ENCODE measurements around the gene OASL.

The OASL gene

DNA sequence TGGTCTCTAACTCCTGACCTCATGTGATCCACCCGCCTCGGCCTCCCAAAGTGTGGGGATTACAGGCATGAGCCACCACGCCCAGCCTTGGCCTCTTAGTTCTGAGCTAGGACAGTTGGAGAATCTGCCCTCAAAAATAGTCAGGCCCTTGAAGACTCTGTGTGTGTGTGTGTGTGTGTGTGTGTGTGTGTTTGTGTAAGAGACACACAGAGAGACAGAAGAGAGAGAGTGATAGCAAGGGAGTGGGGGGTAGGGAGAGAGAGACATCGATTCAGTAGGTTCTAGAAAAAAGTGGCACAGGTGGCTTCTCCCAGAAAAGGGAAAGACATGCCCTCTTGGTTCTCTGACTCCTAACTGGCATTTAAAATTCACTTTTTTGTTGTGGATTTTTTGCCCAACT is 55.3 kb downstream of the OASL start (continued):
- TF ChIP-seq ZNF169 (tag by site-specific recombination; IDR thresholded peaks at IDR 0.05), result no peak
- TF ChIP-seq, protein P1, sequence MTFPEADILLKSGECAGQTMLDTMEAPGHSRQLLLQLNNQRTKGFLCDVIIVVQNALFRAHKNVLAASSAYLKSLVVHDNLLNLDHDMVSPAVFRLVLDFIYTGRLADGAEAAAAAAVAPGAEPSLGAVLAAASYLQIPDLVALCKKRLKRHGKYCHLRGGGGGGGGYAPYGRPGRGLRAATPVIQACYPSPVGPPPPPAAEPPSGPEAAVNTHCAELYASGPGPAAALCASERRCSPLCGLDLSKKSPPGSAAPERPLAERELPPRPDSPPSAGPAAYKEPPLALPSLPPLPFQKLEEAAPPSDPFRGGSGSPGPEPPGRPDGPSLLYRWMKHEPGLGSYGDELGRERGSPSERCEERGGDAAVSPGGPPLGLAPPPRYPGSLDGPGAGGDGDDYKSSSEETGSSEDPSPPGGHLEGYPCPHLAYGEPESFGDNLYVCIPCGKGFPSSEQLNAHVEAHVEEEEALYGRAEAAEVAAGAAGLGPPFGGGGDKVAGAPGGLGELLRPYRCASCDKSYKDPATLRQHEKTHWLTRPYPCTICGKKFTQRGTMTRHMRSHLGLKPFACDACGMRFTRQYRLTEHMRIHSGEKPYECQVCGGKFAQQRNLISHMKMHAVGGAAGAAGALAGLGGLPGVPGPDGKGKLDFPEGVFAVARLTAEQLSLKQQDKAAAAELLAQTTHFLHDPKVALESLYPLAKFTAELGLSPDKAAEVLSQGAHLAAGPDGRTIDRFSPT (tag by site-specific recombination; IDR thresholded peaks at IDR 0.05), result no peak
- TF ChIP-seq ZNF514 (tag by site-specific recombination; IDR thresholded peaks at IDR 0.05), result no peak
- no peak for TF ChIP-seq ZNF558 (tag by site-specific recombination; IDR thresholded peaks at IDR 0.05)
- TF ChIP-seq, protein P2, sequence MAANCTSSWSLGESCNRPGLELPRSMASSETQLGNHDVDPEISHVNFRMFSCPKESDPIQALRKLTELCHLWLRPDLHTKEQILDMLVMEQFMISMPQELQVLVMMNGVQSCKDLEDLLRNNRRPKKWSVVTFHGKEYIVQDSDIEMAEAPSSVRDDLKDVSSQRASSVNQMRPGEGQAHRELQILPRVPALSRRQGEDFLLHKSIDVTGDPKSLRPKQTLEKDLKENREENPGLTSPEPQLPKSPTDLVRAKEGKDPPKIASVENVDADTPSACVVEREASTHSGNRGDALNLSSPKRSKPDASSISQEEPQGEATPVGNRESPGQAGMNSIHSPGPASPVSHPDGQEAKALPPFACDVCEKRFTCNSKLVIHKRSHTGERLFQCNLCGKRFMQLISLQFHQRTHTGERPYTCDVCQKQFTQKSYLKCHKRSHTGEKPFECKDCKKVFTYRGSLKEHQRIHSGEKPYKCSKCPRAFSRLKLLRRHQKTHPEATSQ (tag by site-specific recombination; IDR thresholded peaks at IDR 0.05), result no peak

DNA sequence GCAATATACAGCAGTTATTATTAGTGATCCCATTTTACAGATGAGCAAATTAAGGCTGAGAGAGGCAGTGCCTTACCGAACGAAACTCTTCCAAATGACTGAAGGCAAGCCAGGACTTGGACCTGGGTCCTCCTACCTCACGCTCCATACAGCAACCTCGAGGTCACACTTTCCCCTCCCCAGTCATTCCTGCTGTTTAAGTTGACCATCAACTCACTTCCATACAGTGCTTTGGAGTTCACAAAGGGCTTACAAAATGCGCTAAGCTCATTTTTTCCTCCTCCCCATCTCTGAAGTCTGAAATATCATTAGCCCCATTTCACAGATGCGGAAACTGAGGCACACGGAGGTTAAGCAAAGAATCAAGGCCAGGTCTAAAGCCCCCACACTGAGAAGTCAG is 56.4 kb downstream of the OASL start:
- no peak for TF ChIP-seq ZNF121 (tag by site-specific recombination; IDR thresholded peaks at IDR 0.05)
- TF ChIP-seq, protein P3, sequence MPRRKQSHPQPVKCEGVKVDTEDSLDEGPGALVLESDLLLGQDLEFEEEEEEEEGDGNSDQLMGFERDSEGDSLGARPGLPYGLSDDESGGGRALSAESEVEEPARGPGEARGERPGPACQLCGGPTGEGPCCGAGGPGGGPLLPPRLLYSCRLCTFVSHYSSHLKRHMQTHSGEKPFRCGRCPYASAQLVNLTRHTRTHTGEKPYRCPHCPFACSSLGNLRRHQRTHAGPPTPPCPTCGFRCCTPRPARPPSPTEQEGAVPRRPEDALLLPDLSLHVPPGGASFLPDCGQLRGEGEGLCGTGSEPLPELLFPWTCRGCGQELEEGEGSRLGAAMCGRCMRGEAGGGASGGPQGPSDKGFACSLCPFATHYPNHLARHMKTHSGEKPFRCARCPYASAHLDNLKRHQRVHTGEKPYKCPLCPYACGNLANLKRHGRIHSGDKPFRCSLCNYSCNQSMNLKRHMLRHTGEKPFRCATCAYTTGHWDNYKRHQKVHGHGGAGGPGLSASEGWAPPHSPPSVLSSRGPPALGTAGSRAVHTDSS (tag by site-specific recombination; IDR thresholded peaks at IDR 0.05), result no peak
- TF ChIP-seq ZNF175 (tag by site-specific recombination; IDR thresholded peaks at IDR 0.05), result no peak
- no peak for TF ChIP-seq ZIC2 (tag by site-specific recombination; IDR thresholded peaks at IDR 0.05)
- no peak for TF ChIP-seq ZNF157 (tag by site-specific recombination; IDR thresholded peaks at IDR 0.05)
- TF ChIP-seq ZNF202 (tag by site-specific recombination; IDR thresholded peaks at IDR 0.05; ENCODE audit: borderline replicate concordance), result no peak
- TF ChIP-seq, protein P4, sequence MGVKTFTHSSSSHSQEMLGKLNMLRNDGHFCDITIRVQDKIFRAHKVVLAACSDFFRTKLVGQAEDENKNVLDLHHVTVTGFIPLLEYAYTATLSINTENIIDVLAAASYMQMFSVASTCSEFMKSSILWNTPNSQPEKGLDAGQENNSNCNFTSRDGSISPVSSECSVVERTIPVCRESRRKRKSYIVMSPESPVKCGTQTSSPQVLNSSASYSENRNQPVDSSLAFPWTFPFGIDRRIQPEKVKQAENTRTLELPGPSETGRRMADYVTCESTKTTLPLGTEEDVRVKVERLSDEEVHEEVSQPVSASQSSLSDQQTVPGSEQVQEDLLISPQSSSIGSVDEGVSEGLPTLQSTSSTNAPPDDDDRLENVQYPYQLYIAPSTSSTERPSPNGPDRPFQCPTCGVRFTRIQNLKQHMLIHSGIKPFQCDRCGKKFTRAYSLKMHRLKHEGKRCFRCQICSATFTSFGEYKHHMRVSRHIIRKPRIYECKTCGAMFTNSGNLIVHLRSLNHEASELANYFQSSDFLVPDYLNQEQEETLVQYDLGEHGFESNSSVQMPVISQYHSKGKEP (tag by site-specific recombination; IDR thresholded peaks at IDR 0.05), result no peak
- ChIA-PET POLR2A (interaction anchor here (1.2 kb wide), 1 partner anchor 18 kb away, joined by 3 read pairs; no protein-coding TSS in a partner anchor), CTCF (interaction anchor here (1.3 kb wide), 1 partner anchor 9 kb away, joined by 5 read pairs; no protein-coding TSS in a partner anchor)
- H3K27ac ChIP-seq (ENCODE audit: extremely low read depth, low read depth, low read length), result no peak overlapping the region
- H3K4me3 ChIP-seq (ENCODE audit: low read depth, low read length), result no peak overlapping the region
- no peaks in the 10 kb centered on the region for H3K9me3 ChIP-seq (ENCODE audit: control insufficient read depth, insufficient read depth, low read depth, low read length)
- H3K36me3 ChIP-seq (ENCODE audit: control insufficient read depth in 2 of 2, insufficient read depth in 1 of 2, low read length in 2 of 2), result no peaks in the 10 kb centered on the region
- H3K4me1 ChIP-seq (ENCODE audit: control insufficient read depth, insufficient read depth, low read length), result no peaks in the 10 kb centered on the region

DNA sequence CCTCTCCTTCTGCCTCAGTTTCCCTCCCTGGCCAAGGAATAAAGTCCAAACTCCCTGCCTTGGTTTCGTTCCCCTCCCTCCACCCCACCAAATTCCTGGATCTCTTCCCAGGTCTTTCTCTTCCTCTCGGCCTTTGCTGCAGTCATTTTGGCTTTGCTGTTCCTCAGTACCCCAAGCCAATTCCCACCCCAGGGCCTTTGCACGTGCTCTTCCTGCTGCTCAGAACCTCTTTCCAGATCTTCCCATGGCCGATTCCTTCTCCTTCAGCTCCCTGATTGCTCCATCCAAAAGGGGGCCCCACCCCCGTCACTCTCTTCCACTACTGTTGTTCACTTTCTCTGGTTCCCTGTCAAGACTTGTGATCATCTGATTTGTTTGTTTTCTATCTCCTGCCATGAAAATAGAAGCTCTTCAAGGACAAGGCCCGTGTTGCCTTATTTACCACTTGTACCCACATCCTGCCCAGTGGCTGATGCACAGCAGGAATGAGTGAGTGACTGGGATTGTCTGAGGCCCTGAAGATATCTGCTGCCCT is 57.6 kb downstream of the OASL start:
- H3K27ac ChIP-seq (ENCODE audit: extremely low read depth, low read depth, low read length), result no peak overlapping the region
- H3K4me3 ChIP-seq (ENCODE audit: low read depth, low read length), result no peak overlapping the region
- H3K4me1 ChIP-seq (ENCODE audit: control insufficient read depth, insufficient read depth, low read length), result no peaks in the 10 kb centered on the region
- ChIA-PET CTCF (interaction anchor here (0.6 to 1.6 kb wide), 3 partner anchors 10 to 24 kb away, joined by 4 to 8 read pairs (median 5); no protein-coding TSS in a partner anchor), POLR2A (interaction anchor here (0.6 kb wide), 1 partner anchor 316 kb away, joined by 5 read pairs; no protein-coding TSS in a partner anchor)
- no peaks in the 10 kb centered on the region for H3K9me3 ChIP-seq (ENCODE audit: control insufficient read depth, insufficient read depth, low read depth, low read length)
- TF ChIP-seq YY2 (tag by site-specific recombination; IDR thresholded peaks at IDR 0.05), result no peak
- TF ChIP-seq ZNF623 (tag by site-specific recombination; IDR thresholded peaks at IDR 0.05), result peak; percentile 99
- H3K36me3 ChIP-seq (ENCODE audit: control insufficient read depth in 2 of 2, insufficient read depth in 1 of 2, low read length in 2 of 2), result no peaks in the 10 kb centered on the region

Measured in HEK293 (cell line).